Measurements from ENCODE around the gene ELP4. TPM values are rescaled to one million over a fixed set of nuclear protein-coding genes. Genes with fewer than 3 reads are reported as not detected.
A peak's percentile ranks its signal among the peaks of the same experiment; 100 is the strongest.

ELP4 gene
- total RNA-seq, 1 donor from 2014 or later = 21.7 TPM

- Mint-ChIP-seq H3K36me3 (no peaks in the 10 kb centered on the region), H3K4me3 (no peak overlapping the region), H3K27ac (no peak overlapping the region), H3K27me3 (no peaks in the 10 kb centered on the region), H3K4me1 (ENCODE audit: unreplicated experiment) (peaks cover 4% of the 10 kb centered on the region), H3K9me3 (no peaks in the 10 kb centered on the region)
- no peak for TF ChIP-seq CTCF (conservative IDR thresholded peaks at IDR 0.05)
- DNase-seq (ENCODE audit: extremely low spot score, unreplicated experiment) = no peak
Observed at GRCh38 chr11:31636983-31637382, 127.4 kb downstream of the ELP4 start.

- H3K36me3 Mint-ChIP-seq = no peaks in the 10 kb centered on the region
- no peaks in the 10 kb centered on the region for H3K27me3 Mint-ChIP-seq
- TF ChIP-seq CTCF (conservative IDR thresholded peaks at IDR 0.05) = no peak
- no peak for DNase-seq (ENCODE audit: extremely low spot score, unreplicated experiment)
- no peak overlapping the region for H3K27ac Mint-ChIP-seq
- no peaks in the 10 kb centered on the region for H3K9me3 Mint-ChIP-seq
- no peak overlapping the region for H3K4me3 Mint-ChIP-seq
- peaks cover 4% of the 10 kb centered on the region for H3K4me1 Mint-ChIP-seq (ENCODE audit: unreplicated experiment)
Observed at GRCh38 chr11:31640611-31641010, 131.0 kb downstream of the ELP4 start.

GRCh38 chr11:31641477-31642062 lies 132.0 kb downstream of the ELP4 start:
- peak; percentile 86 for TF ChIP-seq CTCF (conservative IDR thresholded peaks at IDR 0.05)
- peaks cover 4% of the 10 kb centered on the region for H3K4me1 Mint-ChIP-seq (ENCODE audit: unreplicated experiment)
- no peak overlapping the region for H3K27ac Mint-ChIP-seq
- H3K36me3 Mint-ChIP-seq = no peaks in the 10 kb centered on the region
- no peak for DNase-seq (ENCODE audit: extremely low spot score, unreplicated experiment)
- H3K9me3 Mint-ChIP-seq = no peaks in the 10 kb centered on the region
- H3K4me3 Mint-ChIP-seq = no peak overlapping the region
- H3K27me3 Mint-ChIP-seq = no peaks in the 10 kb centered on the region

GRCh38 chr11:31643857-31644256 lies 134.3 kb downstream of the ELP4 start:
- no peak for TF ChIP-seq CTCF (conservative IDR thresholded peaks at IDR 0.05)
- H3K27me3 Mint-ChIP-seq = no peaks in the 10 kb centered on the region
- no peaks in the 10 kb centered on the region for H3K36me3 Mint-ChIP-seq
- no peaks in the 10 kb centered on the region for H3K9me3 Mint-ChIP-seq
- H3K27ac Mint-ChIP-seq = no peak overlapping the region
- H3K4me3 Mint-ChIP-seq = no peak overlapping the region
- no peaks in the 10 kb centered on the region for H3K4me1 Mint-ChIP-seq (ENCODE audit: unreplicated experiment)
- no peak for DNase-seq (ENCODE audit: extremely low spot score, unreplicated experiment)

GRCh38 chr11:31645747-31646146 lies 136.2 kb downstream of the ELP4 start:
- no peaks in the 10 kb centered on the region for H3K4me1 Mint-ChIP-seq (ENCODE audit: unreplicated experiment)
- no peaks in the 10 kb centered on the region for H3K9me3 Mint-ChIP-seq
- no peak overlapping the region for H3K27ac Mint-ChIP-seq

More at GRCh38 chr11:31645747-31646146, 136.2 kb downstream of the ELP4 start:
- DNase-seq (ENCODE audit: extremely low spot score, unreplicated experiment) = no peak
- no peaks in the 10 kb centered on the region for H3K27me3 Mint-ChIP-seq
- no peak for TF ChIP-seq CTCF (conservative IDR thresholded peaks at IDR 0.05)
- no peak overlapping the region for H3K4me3 Mint-ChIP-seq
- no peaks in the 10 kb centered on the region for H3K36me3 Mint-ChIP-seq

All from type B pancreatic cell (in vitro differentiated cells).